SU-DHL-6 (cell line): ENCODE measurements around the gene PLCB1.

Experiments used
- H2AFZ ChIP-seq: fragments of 200-600 bp; sonication (generic); 2 replicates; pipeline ENCODE4 v1.6.1; 2014; ENCODE audit warnings: low read depth, mild to moderate bottlenecking, moderate library complexity, mixed read lengths, antibody characterized with exemption, low read length; ENCODE audit not compliant: severe bottlenecking
- H3F3A ChIP-seq: fragments of 200-600 bp; shearing (Covaris generic); 2 replicates; pipeline ENCODE4 v1.6.0; 2016; ENCODE audit warnings: antibody characterized with exemption, mild to moderate bottlenecking; ENCODE audit not compliant: insufficient read depth
- H3K27ac ChIP-seq: fragments of 200-600 bp; sonication (generic); 2 replicates; pipeline ENCODE4 v1.5.1; 2016; ENCODE audit warnings: low read depth, mild to moderate bottlenecking, low read length, moderate library complexity, mixed read lengths
- H3K27me3 ChIP-seq: fragments of 200-600 bp; sonication (generic), shearing (Covaris generic); 2 replicates; pipeline ENCODE4 v1.6.0; 2014; ENCODE audit warnings: mild to moderate bottlenecking, low read length
- H3K36me3 ChIP-seq: fragments of 200-600 bp; sonication (generic); 2 replicates; pipeline ENCODE4 v1.6.1; 2014; ENCODE audit warnings: mild to moderate bottlenecking, low read length, mixed read lengths
- H3K4me2 ChIP-seq: fragments of 300-600, 200-600 bp; shearing (Covaris generic), sonication (generic); 2 replicates; pipeline ENCODE4 v1.6.0; 2014; ENCODE audit warnings: low read length, low read depth, mild to moderate bottlenecking; ENCODE audit not compliant: poor library complexity, severe bottlenecking
- H3K4me3 ChIP-seq: fragments of 200-600 bp; sonication (generic); 2 replicates; pipeline ENCODE4 v1.5.1; 2014; ENCODE audit warnings: antibody characterized with exemption, low read length, mild to moderate bottlenecking, mixed read lengths; ENCODE audit not compliant: insufficient read depth, poor library complexity, severe bottlenecking
- H3K79me2 ChIP-seq: fragments of 200-600 bp; sonication (generic); 2 replicates; pipeline ENCODE4 v1.6.1; 2014; ENCODE audit warnings: mild to moderate bottlenecking, low read length, moderate library complexity; ENCODE audit not compliant: insufficient read depth
- H3K9ac ChIP-seq: fragments of 200-600 bp; sonication (generic); 2 replicates; pipeline ENCODE4 v1.7.0; 2014; ENCODE audit warnings: mild to moderate bottlenecking, low read length
- H3K9me2 ChIP-seq: fragments of 200-600 bp; sonication (generic); replicated peaks from 2 replicates; pipeline ENCODE4 v1.6.1; 2014; ENCODE audit warnings: low read length; ENCODE audit not compliant: insufficient read depth
- H3K9me3 ChIP-seq: fragments of 200-600 bp; sonication (generic); 2 replicates; pipeline ENCODE4 v1.6.1; 2014; ENCODE audit warnings: low read length, mixed read lengths; ENCODE audit not compliant: insufficient read depth
- H4K20me1 ChIP-seq: fragments of 200-600 bp; sonication (generic); 2 replicates; pipeline ENCODE4 v1.6.1; 2014; ENCODE audit warnings: low read depth, mild to moderate bottlenecking, antibody characterized with exemption, low read length, moderate library complexity, mixed read lengths
- EZH2phosphoT487 ChIP-seq: fragments of 200-600 bp; sonication (generic), shearing (Covaris generic); conservative IDR thresholded peaks from 2 replicates; pipeline ENCODE4 v1.6.1; 2018; ENCODE audit warnings: mild to moderate bottlenecking, antibody characterized with exemption, low read length, moderate library complexity, mixed read lengths
- TF ChIP-seq, protein P1 (sequence below): fragments of 200-600 bp; sonication (generic); IDR thresholded peaks from one replicate; pipeline ENCODE4 v1.5.1; 2017; ENCODE audit warnings: antibody characterized with exemption, mild to moderate bottlenecking, low read length, moderate library complexity; ENCODE audit not compliant: insufficient read depth, poor library complexity, severe bottlenecking

The PLCB1 gene

DNA sequence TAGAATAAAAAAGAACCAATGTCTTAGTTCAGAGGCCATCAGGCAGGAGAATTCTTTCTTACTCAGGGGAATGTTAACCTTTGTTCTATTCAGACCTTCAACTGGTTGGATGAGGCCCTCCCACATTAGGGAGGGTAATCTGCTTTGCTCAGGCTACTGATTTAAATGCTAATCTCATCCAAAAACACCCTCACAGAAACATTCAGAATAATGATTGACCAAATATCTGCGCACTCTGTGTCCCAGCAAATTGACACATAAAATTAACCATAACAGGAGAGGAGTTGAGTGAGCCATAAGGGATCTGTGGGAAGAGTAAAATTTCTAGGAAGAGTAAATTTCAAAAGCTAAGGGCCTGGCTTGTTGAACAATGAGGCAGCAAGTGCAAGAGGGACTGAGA lies 702.8 kb downstream of the PLCB1 start:
- H3K9me2 ChIP-seq, result no peaks in the 10 kb centered on the region
- no peaks in the 10 kb centered on the region for H3K9me3 ChIP-seq
- no peak overlapping the region for H3K4me2 ChIP-seq
- H3K79me2 ChIP-seq, result no peaks in the 10 kb centered on the region
- H3K27me3 ChIP-seq, result no peaks in the 10 kb centered on the region
- no peaks in the 10 kb centered on the region for H4K20me1 ChIP-seq
- TF ChIP-seq, protein P1, sequence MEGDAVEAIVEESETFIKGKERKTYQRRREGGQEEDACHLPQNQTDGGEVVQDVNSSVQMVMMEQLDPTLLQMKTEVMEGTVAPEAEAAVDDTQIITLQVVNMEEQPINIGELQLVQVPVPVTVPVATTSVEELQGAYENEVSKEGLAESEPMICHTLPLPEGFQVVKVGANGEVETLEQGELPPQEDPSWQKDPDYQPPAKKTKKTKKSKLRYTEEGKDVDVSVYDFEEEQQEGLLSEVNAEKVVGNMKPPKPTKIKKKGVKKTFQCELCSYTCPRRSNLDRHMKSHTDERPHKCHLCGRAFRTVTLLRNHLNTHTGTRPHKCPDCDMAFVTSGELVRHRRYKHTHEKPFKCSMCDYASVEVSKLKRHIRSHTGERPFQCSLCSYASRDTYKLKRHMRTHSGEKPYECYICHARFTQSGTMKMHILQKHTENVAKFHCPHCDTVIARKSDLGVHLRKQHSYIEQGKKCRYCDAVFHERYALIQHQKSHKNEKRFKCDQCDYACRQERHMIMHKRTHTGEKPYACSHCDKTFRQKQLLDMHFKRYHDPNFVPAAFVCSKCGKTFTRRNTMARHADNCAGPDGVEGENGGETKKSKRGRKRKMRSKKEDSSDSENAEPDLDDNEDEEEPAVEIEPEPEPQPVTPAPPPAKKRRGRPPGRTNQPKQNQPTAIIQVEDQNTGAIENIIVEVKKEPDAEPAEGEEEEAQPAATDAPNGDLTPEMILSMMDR, result no peak
- TF ChIP-seq EZH2phosphoT487, result no peak
- no peak overlapping the region for H3K4me3 ChIP-seq
- no peaks in the 10 kb centered on the region for H3K36me3 ChIP-seq
- no peak overlapping the region for H2AFZ ChIP-seq
- no peaks in the 10 kb centered on the region for H3F3A ChIP-seq
- no peak overlapping the region for H3K27ac ChIP-seq
- no peak overlapping the region for H3K9ac ChIP-seq

DNA sequence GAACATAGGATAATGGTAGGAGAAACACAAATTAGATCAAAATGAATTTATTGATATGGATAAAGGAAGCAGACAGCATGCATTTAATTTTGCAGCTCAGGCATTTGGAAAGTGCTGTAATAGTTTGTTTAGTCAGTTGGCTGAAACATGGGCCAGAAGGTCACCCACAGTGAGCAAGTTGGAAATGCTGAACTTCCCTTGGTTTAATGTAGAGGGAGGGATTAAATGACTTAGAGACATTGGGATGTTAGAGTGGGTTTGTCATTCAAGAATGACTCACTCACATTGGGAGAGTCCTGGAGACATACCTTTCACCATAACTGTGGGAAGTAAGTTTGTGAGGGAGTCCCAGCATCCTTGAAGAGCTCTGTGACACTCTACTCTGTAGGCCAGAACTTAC lies 705.3 kb downstream of the PLCB1 start:
- Histone ChIP-seq H3K4me2 (no peak overlapping the region), H3K4me3 (no peak overlapping the region), H4K20me1 (no peaks in the 10 kb centered on the region), H3F3A (no peaks in the 10 kb centered on the region), H3K27ac (no peak overlapping the region), H3K9me3 (no peaks in the 10 kb centered on the region), H3K79me2 (no peaks in the 10 kb centered on the region), H3K36me3 (no peaks in the 10 kb centered on the region), H3K9me2 (no peaks in the 10 kb centered on the region), H3K9ac (no peak overlapping the region), H3K27me3 (no peaks in the 10 kb centered on the region), H2AFZ (no peak overlapping the region)
- TF ChIP-seq, protein P1, result no peak
- no peak for TF ChIP-seq EZH2phosphoT487

DNA sequence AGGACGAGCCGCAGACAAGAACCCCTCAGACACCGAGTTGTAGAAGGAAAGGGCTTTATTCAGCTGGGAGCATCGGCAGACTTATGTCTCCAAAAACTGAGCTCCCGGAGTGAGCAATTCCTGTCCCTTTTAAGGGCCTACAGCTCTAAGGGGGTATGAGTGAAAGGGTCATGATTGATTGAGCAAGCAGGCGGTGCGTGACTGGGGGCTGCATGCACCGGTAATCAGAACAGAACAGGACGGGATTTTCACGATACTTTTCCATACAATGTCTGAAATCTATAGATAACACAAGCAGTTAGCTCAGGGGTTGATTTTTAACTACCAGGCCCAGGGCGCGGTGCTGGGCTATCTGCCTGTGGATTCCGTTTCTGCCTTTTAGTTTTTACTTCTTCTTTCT lies 710.5 kb downstream of the PLCB1 start:
- Histone ChIP-seq H2AFZ (no peak overlapping the region), H3K4me2 (no peak overlapping the region), H3K9ac (no peak overlapping the region), H3K27ac (no peak overlapping the region), H3K9me2 (no peaks in the 10 kb centered on the region), H3F3A (no peaks in the 10 kb centered on the region), H3K27me3 (no peaks in the 10 kb centered on the region), H3K4me3 (no peak overlapping the region), H4K20me1 (no peaks in the 10 kb centered on the region), H3K79me2 (no peaks in the 10 kb centered on the region), H3K36me3 (no peaks in the 10 kb centered on the region), H3K9me3 (no peaks in the 10 kb centered on the region)
- TF ChIP-seq, protein P1, result no peak
- TF ChIP-seq EZH2phosphoT487, result no peak
